HG03060 (cell line): Measurements from ENCODE around the gene HEPACAM.

Experiments used
- ATAC-seq: cut with Tn5 transposase; IDR thresholded peaks from one replicate; pipeline ENCODE4 v1.9.1; 2021; ENCODE audit warnings: low read depth, moderate number of reproducible peaks; ENCODE audit not compliant: unreplicated experiment

HEPACAM gene

DNA sequence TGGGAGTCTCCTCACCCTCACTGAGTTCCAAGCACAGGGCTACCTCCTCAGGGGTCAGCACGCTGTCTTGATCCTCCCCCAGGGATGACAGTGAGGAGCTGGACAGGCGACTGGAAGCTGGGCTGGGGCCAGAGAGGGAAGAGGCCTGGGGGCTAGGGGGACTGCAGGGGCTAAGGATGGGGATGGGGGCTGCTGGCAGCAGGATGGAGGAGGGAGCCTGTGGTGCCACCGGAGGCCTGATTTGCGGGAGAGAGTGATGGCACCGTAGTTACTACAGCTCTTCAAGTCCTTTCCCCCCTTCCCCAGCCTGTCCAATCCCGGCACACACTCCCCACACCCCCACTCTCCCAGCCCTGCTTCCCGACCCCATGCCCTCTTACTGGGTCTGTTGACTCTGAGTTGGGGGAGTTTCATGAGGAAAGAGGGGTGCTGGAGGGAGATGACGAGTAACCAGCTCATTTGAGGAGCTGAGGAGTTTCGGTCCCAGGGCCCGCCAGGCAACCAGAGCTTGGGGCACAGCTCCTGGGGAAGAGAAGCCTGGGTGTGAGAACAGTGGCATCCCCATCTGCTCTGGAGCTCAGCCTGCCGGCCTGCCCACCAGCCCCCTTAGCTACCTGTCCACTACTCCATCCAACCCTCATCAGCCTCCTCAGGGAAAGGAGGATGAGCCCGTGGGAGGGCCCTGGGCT is 48.7 kb downstream of the HEPACAM start:
- ATAC-seq, result no peak

DNA sequence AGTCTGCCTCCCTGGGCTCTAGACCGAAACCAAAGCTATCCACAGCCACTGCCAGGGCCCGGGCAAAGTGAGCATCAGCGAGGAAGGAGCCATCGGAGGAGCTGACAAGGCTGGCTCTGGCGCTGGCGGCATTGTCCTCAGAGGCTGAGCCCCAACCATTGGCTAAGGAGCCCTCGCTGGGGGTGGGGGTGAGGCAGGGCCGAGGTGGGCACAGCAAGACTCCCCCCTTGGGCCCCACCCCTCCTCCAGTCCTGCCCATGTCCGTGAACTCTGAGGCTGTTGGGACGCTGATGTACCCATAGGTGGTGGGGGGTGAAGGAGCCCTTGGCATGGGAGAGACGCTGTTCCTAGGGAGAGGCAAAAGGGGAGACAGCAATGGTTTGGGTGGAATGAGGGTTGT is 49.4 kb downstream of the HEPACAM start:
- ATAC-seq, result no peak

DNA sequence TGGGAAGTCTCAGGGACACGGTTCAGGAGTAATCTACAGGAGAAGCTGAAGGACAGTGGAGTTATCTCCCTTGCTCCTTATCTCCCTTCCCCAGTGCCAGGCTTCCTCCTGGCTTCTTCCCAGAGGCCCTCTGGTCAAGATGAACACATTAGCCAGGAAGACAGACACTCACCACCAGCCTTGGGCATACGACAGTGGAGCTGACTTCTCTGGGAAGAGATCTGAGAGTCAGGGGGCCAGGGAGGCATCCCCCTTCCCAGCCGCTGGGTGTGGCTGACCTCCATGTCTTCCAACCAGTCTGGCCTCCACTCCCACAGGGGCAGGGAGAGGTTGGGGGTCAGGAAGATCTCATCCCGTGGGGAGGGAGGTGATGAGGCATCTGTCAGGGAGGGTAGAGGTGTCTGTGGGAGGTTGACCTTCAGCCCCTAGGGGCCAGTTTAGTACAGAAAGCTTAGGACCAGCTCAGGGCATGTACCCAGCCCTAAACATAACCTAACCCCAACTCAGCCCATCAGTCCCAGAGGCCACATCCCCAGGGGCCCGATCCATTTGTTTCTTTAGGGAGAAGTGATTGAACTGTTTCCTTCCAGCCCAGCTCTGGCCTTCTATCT is 50.9 kb downstream of the HEPACAM start:
- no peak for ATAC-seq

GRCh38 chr11:124884340-124884739 is 51.5 kb downstream of the HEPACAM start:
- no peak for ATAC-seq

GRCh38 chr11:124882339-124883071 is 53.3 kb downstream of the HEPACAM start:
- ATAC-seq, result no peak

DNA sequence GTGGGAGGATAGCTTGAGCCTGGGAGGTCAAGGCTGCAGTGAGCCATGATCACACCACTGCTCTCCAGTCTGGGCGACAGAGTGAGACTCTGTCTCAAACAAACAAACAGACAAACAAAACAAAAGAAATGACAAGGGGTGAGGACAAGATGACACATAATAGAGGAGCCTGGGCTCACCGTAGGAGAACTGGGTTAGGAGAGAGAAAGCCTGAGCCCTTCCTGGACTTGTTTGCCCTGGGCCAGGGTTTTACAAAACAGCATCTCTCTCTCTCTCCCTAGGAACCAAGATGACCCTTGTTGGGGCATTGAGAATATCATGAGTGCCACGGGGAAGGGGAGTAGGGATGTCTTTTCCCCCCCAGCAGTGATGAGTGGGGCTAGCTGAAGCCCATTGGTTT is 54.9 kb downstream of the HEPACAM start:
- ATAC-seq, result no peak

GRCh38 chr11:124880290-124880611 is 55.6 kb downstream of the HEPACAM start:
- no peak for ATAC-seq

DNA sequence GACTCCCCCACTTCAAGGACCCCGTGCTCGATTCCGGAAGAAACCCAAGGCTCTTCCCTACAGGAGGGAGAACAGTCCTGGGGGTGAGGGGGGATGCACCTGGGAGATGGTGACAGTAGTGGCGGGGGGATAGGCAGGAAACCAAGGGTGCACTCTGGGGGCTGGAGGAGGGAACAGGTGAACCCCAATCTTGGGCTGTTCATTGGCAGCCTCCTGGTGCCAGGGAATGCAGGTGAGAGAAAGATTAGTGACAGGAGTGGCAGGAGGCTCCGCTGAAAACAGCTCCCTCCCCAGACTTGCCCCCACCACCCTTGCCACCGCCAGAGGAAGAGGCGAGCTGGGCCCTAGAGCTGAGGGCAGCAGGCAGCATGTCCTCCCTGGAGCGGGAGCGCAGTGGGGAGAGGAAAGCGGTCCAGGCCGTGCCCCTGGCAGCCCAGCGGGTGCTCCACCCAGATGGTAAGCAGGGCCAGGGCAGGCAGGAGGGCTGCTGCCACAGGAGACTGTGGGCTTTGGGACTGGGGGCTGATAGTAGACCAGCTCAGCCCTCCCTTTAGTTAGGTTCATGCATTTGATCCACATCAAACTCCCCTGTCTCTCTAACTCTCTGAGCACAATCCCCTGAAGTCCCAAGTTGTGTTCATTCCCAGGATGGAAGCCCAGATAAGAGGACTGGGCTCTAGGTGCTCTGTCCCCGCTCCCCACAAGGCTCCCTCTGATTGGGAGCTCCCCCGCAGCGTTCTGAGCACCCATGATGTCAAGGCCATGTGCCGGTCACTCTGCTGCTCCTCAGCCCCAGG is 56.2 kb downstream of the HEPACAM start:
- ATAC-seq, result no peak

GRCh38 chr11:124878759-124879492 is 56.9 kb downstream of the HEPACAM start:
- no peak for ATAC-seq

GRCh38 chr11:124877910-124878758 is 57.7 kb downstream of the HEPACAM start:
- no peak for ATAC-seq

DNA sequence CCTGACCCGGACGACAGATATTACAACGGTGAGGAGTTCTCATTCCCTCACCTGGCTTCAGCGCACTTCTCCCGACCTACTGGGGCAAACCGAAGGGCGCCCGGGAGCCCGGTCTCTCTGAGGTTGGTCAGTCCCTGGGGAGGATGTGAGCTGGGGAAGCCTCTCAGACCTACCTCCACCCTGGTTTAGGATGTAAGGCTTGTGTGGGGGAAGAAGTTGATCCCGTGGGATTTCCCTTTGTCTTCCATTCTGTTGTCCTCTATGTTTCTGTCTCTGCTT is 58.3 kb downstream of the HEPACAM start:
- no peak for ATAC-seq

DNA sequence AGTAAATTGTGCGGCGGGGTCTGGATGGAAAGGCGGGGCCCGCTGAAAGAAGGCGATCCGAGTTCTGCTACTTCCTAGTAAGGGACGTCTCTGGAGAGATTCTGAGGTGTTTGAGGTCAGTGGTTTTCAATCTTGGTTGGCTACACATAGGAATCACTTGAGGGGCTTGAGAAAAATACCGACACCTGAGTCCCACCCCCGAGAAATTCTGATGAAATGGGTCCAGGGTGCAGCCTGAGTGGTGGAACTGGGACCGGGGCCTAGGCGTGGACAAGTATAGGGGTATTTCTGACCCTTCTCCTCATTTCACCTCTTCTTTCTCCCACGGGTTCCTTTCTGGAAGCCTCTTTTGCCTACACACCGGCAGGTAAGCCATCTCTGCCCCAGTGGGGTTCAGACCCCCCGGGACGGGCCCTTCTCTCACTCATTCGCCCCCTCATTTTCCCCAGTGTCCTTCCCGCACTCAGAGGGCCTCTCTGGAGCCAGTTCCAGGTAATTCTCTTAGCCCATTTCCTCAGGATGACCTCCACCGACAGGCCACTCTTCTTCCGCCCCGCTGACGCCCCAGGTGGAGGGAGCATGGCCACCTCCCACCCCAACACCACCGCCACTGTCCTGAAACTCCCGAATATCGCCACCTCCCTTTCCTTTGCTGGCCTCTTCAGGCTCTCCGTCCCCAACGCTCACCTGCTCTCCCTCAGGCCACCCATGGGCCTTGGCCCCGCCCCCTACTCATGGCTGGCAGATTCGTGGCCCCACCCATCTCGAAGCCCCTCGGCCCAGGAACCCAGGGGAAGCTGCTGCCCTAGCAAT is 58.8 kb downstream of the HEPACAM start:
- no peak for ATAC-seq

DNA sequence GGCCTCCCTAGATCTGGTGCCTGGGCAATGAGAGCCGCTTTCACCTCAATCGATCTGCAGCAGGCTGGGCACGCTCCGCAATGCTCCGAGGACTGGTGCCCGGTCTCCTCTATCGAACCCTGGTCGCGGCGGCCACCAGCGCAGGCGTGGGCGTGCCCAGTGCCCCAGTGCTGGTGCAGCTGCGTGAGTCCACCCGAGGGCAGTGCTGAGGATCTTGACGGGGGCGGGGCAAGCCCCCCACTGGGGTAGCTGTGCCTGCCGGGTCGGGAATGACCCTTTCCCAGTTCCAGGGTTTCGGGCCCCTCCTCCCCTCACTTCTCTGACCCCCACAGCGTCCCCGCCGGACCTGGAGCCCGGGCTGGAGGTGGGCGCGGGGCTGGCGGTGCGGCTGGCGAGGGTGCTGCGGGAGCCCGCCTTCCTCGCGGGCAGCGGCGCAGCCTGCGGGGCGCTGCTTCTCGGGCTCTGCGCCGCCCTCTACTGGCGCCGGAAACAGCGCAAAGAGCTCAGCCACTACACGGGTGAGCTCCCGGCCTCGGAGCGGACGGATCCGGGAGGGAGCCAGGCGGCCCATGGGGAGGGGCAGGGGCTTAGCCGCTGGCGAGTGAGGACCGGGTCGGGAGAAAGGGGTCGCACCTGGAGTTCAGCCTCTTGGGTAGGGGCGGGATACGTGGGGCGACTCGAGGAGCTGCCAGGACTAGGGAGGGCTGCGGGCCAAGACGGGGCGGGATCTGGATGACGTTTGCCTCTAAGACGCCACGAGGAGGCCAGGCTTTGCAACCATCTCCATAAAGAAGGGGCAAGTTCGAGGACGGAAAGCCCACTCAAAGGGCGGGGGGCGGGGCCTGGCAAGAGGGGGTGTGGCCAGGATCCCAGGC is 59.7 kb downstream of the HEPACAM start:
- peak; percentile 59 for ATAC-seq

DNA sequence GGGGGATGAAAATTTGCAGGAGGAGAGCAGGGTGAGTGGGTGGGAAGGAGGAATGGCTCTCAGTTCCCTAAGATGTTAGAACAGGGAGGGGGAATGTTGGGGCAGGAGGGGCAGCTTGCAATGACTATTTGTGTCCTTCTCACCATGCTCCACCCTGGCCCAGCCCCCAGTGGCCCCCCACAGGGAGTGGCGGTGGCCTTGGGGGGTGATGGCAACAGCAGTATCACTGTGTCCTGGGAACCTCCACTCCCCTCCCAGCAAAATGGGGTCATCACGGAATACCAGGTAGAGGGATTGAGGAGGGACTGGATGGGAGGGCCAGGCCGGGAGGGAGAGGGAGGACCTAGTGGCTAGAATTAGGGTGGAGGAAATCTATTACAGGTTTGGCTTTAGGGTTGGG is 60.4 kb downstream of the HEPACAM start:
- no peak for ATAC-seq

GRCh38 chr11:124874571-124875255 is 61.1 kb downstream of the HEPACAM start:
- ATAC-seq, result no peak

DNA sequence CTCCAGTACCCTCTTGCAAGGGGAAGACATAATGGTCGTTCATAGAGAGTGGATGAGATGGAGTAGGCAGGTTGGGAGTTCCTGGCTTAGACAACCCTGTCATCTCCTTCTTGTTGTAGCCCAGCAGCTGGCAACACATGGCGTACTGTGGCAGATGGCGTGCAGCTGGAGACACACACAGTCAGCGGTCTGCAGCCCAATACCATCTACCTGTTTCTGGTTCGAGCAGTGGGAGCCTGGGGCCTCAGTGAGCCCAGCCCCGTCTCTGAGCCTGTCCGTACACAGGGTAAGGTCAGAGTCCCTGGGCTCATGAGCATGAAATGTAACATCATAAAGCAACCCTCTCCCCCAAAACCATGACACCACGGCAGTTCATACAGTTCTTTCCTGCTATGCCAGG is 61.9 kb downstream of the HEPACAM start:
- no peak for ATAC-seq

DNA sequence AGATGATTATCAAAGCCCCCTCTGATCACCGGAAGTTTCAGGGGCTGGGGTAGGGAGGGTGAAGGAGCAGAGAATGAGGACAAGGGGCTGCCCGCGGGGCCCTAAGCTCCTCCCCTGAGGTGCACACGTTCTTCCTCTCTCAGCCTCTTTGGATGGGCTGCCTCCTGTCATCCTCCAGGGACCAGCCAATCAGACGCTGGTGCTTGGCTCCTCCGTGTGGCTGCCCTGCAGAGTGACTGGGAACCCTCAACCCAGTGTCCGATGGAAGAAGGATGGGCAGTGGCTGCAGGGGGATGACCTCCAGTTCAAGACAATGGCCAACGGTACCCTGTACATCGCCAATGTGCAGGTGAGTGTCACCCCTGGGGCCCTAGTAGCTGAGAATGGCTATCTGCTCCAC is 63.1 kb downstream of the HEPACAM start:
- ATAC-seq, result no peak

- ATAC-seq, result no peak
Measured at GRCh38 chr11:124872280-124872679, 63.6 kb downstream of the HEPACAM start.
